GM12874 (cell line): ENCODE data around the gene APP.

Experiments
- CTCF ChIP-seq: IDR thresholded peaks from 2 replicates; pipeline ENCODE4 v1.5.1; 2011; ENCODE audit warnings: low read depth, mild to moderate bottlenecking, control low read depth, low read length, moderate library complexity; ENCODE audit not compliant: insufficient read depth

APP gene

GRCh38 chr21:25955646-25956045 is 214.9 kb downstream of the APP start:
- TF ChIP-seq CTCF, result no peak

GRCh38 chr21:25953659-25954058 is 216.9 kb downstream of the APP start:
- TF ChIP-seq CTCF, result no peak

- no peak for TF ChIP-seq CTCF
These were observed 217.4 kb downstream of the APP start for GRCh38 chr21:25953196-25953595.

- no peak for TF ChIP-seq CTCF
These were observed 218.3 kb downstream of the APP start for GRCh38 chr21:25952306-25952705.

- no peak for TF ChIP-seq CTCF
These were observed 220.9 kb downstream of the APP start for GRCh38 chr21:25949701-25950100.

- TF ChIP-seq CTCF, result no peak
These were observed 225.8 kb downstream of the APP start for GRCh38 chr21:25944672-25945213.

GRCh38 chr21:25944082-25944481 is 226.5 kb downstream of the APP start:
- TF ChIP-seq CTCF, result no peak
